Breast epithelium (tissue), 3 donors: Measurements from ENCODE around the gene SYT14.

ENCODE experiments used
- POLR2A ChIP-seq: fragments of 450-650 bp; IDR thresholded peaks from one replicate; pipeline ENCODE4 v1.6.1; 2016; ENCODE audit warnings: antibody characterized with exemption, mild to moderate bottlenecking, moderate library complexity
- POLR2AphosphoS5 ChIP-seq, 3 donors: sonication (generic); formaldehyde crosslinking; IDR thresholded peaks; one replicate each; pipeline ENCODE4 v1.6.1; 2017; ENCODE audit warnings: antibody characterized with exemption in 3 of 3
- TF ChIP-seq, protein P1 (sequence below), 3 donors: fragments of 450-650 bp; IDR thresholded peaks; one replicate each; pipeline ENCODE4 v1.5.1; 2016 to 2017; ENCODE audit warnings: antibody characterized with exemption in 3 of 3, mild to moderate bottlenecking in 3 of 3, moderate library complexity in 3 of 3

DNA sequence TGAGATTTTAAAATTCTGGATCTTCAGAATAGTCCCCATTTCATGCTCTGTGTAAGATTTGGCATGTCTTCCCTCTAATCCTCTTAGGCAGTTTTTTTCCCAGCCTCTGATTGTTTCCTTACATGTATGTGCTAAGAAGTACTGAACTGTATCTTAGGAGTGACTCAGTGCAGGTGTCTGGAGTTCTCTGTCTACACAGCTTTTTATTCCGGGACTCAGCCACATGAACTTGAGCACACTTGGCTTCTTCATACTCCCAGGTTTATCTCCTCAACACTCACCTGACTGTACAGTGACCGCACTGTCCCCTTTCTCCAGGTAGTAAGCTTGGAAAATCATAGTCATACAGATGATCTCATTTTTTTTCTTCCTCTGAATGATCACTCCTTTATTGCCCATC is 50.7 kb downstream of the SYT14 start:
- TF ChIP-seq, protein P1, sequence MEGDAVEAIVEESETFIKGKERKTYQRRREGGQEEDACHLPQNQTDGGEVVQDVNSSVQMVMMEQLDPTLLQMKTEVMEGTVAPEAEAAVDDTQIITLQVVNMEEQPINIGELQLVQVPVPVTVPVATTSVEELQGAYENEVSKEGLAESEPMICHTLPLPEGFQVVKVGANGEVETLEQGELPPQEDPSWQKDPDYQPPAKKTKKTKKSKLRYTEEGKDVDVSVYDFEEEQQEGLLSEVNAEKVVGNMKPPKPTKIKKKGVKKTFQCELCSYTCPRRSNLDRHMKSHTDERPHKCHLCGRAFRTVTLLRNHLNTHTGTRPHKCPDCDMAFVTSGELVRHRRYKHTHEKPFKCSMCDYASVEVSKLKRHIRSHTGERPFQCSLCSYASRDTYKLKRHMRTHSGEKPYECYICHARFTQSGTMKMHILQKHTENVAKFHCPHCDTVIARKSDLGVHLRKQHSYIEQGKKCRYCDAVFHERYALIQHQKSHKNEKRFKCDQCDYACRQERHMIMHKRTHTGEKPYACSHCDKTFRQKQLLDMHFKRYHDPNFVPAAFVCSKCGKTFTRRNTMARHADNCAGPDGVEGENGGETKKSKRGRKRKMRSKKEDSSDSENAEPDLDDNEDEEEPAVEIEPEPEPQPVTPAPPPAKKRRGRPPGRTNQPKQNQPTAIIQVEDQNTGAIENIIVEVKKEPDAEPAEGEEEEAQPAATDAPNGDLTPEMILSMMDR (IDR thresholded peaks at IDR 0.05) = no peak
- TF ChIP-seq POLR2AphosphoS5 (IDR thresholded peaks at IDR 0.05) (no peak), POLR2A (no peak)
